Measurements from ENCODE around the gene PTPRM. TPM values are rescaled to one million over a fixed set of nuclear protein-coding genes. Genes with fewer than 3 reads are reported as not detected.
A peak's percentile ranks its signal among the peaks of the same experiment; 100 is the strongest.

Gene PTPRM
- total RNA-seq, 1 experiment from 2014 or later: 6.2 TPM

- H2BK5ac ChIP-seq (ENCODE audit: insufficient read length, low read length): no peak overlapping the region
- H3K4me3 Mint-ChIP-seq: no peak overlapping the region
- H4K91ac ChIP-seq (ENCODE audit: insufficient read length, low read depth, low read length): no peak overlapping the region
- no peak overlapping the region for H4K8ac ChIP-seq (replicated peaks; ENCODE audit: insufficient read length, low read depth, low read length)
- H3K79me2 ChIP-seq (ENCODE audit: insufficient read depth, low read length): no peaks in the 10 kb centered on the region
- H3K79me1 ChIP-seq (ENCODE audit: insufficient read depth, low read depth, low read length, poor library complexity, severe bottlenecking): no peaks in the 10 kb centered on the region
- no peak overlapping the region; the same call in 1 of the 2 replicates for H3K14ac ChIP-seq (ENCODE audit: insufficient read depth, low read length)
- no peak overlapping the region for H3K23ac ChIP-seq (ENCODE audit: insufficient read length, low read depth, low read length)
- no peak overlapping the region for H2BK12ac ChIP-seq (ENCODE audit: insufficient read length, low read depth, low read length)
- no peaks in the 10 kb centered on the region for H3K27me3 ChIP-seq (ENCODE audit: insufficient read depth, low read length)
- no peaks in the 10 kb centered on the region for H3K9me3 ChIP-seq (ENCODE audit: control insufficient read depth, low read depth, low read length)
- H3K27me3 Mint-ChIP-seq (ENCODE audit: low read depth): no peaks in the 10 kb centered on the region; the same call in 1 of the 2 replicates
- no CpG with 5 or more reads among the region's 3 CpGs for WGBS (ENCODE audit: extremely low coverage, insufficient read length, low lambda C conversion rate)
- H4K20me1 ChIP-seq (ENCODE audit: control insufficient read depth, insufficient read depth, insufficient read length): no peaks in the 10 kb centered on the region
- no peaks in the 10 kb centered on the region; a peak in 1 of 7 replicates for H3K36me3 Mint-ChIP-seq (ENCODE audit: insufficient read depth in 1 of 3, low read depth in 3 of 3)
- no peak overlapping the region for H3T11ph ChIP-seq (ENCODE audit: low read length)
- no peak overlapping the region for H2AFZ ChIP-seq (ENCODE audit: low read length)
- no peak overlapping the region for H2BK15ac ChIP-seq (ENCODE audit: low read depth, low read length)
- no peak overlapping the region for H3K56ac ChIP-seq (ENCODE audit: insufficient read length, low read depth, low read length)
- H3K27ac ChIP-seq (ENCODE audit: insufficient read length, low read depth, low read length): no peak overlapping the region
- H2AK5ac ChIP-seq (ENCODE audit: insufficient read length, low read length): no peak overlapping the region
- H3K27ac Mint-ChIP-seq: peak overlapping the region in 2 of 3 experiments; percentile 70 to 73; a peak in 2 of 7 replicates
- no peak for DNase-seq
- H3K4me1 Mint-ChIP-seq: peaks cover 27 to 33% of the 10 kb centered on the region in 2 experiments
- peaks cover 0 to 4% of the 10 kb centered on the region in 2 experiments; a peak in 2 of 5 replicates for H3K9me3 Mint-ChIP-seq
- no peak overlapping the region for H3K9ac ChIP-seq (ENCODE audit: extremely low read depth, insufficient read length, low read length)
- peaks cover 6% of the 10 kb centered on the region; the same call in 1 of the 2 replicates for H3K4me1 ChIP-seq (ENCODE audit: insufficient read depth, low read length)
- H3K4ac ChIP-seq (ENCODE audit: low read depth, low read length): no peak overlapping the region
- H4K5ac ChIP-seq (ENCODE audit: insufficient read length, low read depth, low read length): no peak overlapping the region
- no peak overlapping the region for H2BK120ac ChIP-seq (ENCODE audit: low read depth, low read length, poor library complexity, severe bottlenecking)
- no peak overlapping the region for H2BK20ac ChIP-seq (ENCODE audit: low read depth, low read length, poor library complexity, severe bottlenecking)
- no peak overlapping the region for H3K4me2 ChIP-seq (ENCODE audit: insufficient read depth, insufficient read length, low read length)
- TF ChIP-seq CTCF (conservative IDR thresholded peaks at IDR 0.05): no peak
- H3K18ac ChIP-seq (ENCODE audit: insufficient read length, low read depth, low read length): no peak overlapping the region
- no peaks in the 10 kb centered on the region for H3K23me2 ChIP-seq (ENCODE audit: insufficient read length, low read depth, low read length, poor library complexity, severe bottlenecking)
These were observed 43.3 kb upstream of the PTPRM start for GRCh38 chr18:7523772-7524171.
